Stimulated activated CD4-positive, alpha-beta T cell treated with anti-CD3 and anti-CD28 coated beads, Interleukin-12 subunit alpha, Interleukin-12 subunit beta, amount 100 ng/mL, for 4 hours (primary cell): ENCODE results near the gene RAMP1.
"Not testable (repeated sequence)": the region's sequence is repeated elsewhere in the genome, so short reads cannot be mapped to it uniquely, and the experiment has no call there.

Experiments
- DNase-seq: peaks from one replicate; pipeline ENCODE4 v3.0.0-alpha.2; 2020

The RAMP1 gene

GRCh38 chr2:237922641-237923361 is 63.4 kb downstream of the RAMP1 start:
- DNase-seq = peak; percentile 12

- DNase-seq = peak; percentile 83
Observed at GRCh38 chr2:237923481-237924163, 64.2 kb downstream of the RAMP1 start.

- no peak for DNase-seq
Observed at GRCh38 chr2:237924164-237924534, 64.7 kb downstream of the RAMP1 start.

GRCh38 chr2:237927135-237927534 is 67.7 kb downstream of the RAMP1 start:
- no peak for DNase-seq

GRCh38 chr2:237927986-237928385 is 68.6 kb downstream of the RAMP1 start:
- DNase-seq = no peak

GRCh38 chr2:237929979-237930378 is 70.6 kb downstream of the RAMP1 start:
- no peak for DNase-seq

GRCh38 chr2:237931205-237931721 is 71.8 kb downstream of the RAMP1 start:
- DNase-seq = no peak

GRCh38 chr2:237932731-237933131 is 73.3 kb downstream of the RAMP1 start:
- no peak for DNase-seq

GRCh38 chr2:237934186-237934585 is 74.8 kb downstream of the RAMP1 start:
- DNase-seq = no peak

- DNase-seq = no peak
Observed at GRCh38 chr2:237935740-237936452, 76.5 kb downstream of the RAMP1 start.

GRCh38 chr2:237939251-237939650 is 79.8 kb downstream of the RAMP1 start:
- no peak for DNase-seq

GRCh38 chr2:237940828-237941227 is 81.4 kb downstream of the RAMP1 start:
- DNase-seq = no peak

GRCh38 chr2:237941239-237941638 is 81.8 kb downstream of the RAMP1 start:
- DNase-seq = no peak

- DNase-seq = no peak
Observed at GRCh38 chr2:237942513-237942899, 83.1 kb downstream of the RAMP1 start.

GRCh38 chr2:237943395-237944094 is 84.1 kb downstream of the RAMP1 start:
- DNase-seq = no peak

- DNase-seq = no peak
Observed at GRCh38 chr2:237944302-237944701, 84.9 kb downstream of the RAMP1 start.

- DNase-seq = no peak
Observed at GRCh38 chr2:237946423-237946822, 87.0 kb downstream of the RAMP1 start.

GRCh38 chr2:237951354-237951753 is 91.9 kb downstream of the RAMP1 start:
- DNase-seq = not testable (repeated sequence)

- DNase-seq = no peak
Observed at GRCh38 chr2:237951878-237952277, 92.5 kb downstream of the RAMP1 start.

- no peak for DNase-seq
Observed at GRCh38 chr2:237952851-237953250, 93.4 kb downstream of the RAMP1 start.

GRCh38 chr2:237955640-237956401 is 96.4 kb downstream of the RAMP1 start:
- DNase-seq = no peak

GRCh38 chr2:237956402-237956736 is 96.9 kb downstream of the RAMP1 start:
- DNase-seq = no peak
